SK-N-MC (cell line): ENCODE results near the gene BIRC6.
A peak's percentile ranks its signal among the peaks of the same experiment; 100 is the strongest.
"Not testable (repeated sequence)": the region's sequence is repeated elsewhere in the genome, so short reads cannot be mapped to it uniquely, and the experiment has no call there.

Experiments used
- DNase-seq: peaks from one replicate; pipeline ENCODE4 v3.0.0-alpha.2; 2011; ENCODE audit warnings: low read depth, low spot score
- H3K27ac ChIP-seq: fragments of 200-600 bp; sonication (generic); 2 replicates; pipeline ENCODE4 v1.5.1; 2016; ENCODE audit warnings: mixed run types
- H3K36me3 ChIP-seq: fragments of 200-600 bp; sonication (generic); 2 replicates; pipeline ENCODE4 v1.6.1; 2017; ENCODE audit warnings: antibody characterized with exemption, low read length, mixed read lengths; ENCODE audit not compliant: insufficient read depth
- H3K4me3 ChIP-seq: fragments of 200-600 bp; sonication (generic); 2 replicates; pipeline ENCODE4 v1.5.1; 2016
- H3K9ac ChIP-seq: fragments of 200-600 bp; sonication (generic); 2 replicates; pipeline ENCODE4 v1.8.0; 2017; ENCODE audit warnings: mixed run types, mixed read lengths; ENCODE audit not compliant: insufficient read length
- H3K9me3 ChIP-seq: fragments of 200-600 bp; sonication (generic); 2 replicates; pipeline ENCODE4 v1.6.1; 2017; ENCODE audit warnings: low read depth, mild to moderate bottlenecking, antibody characterized with exemption, low read length, moderate library complexity, mixed read lengths
- EZH2 ChIP-seq: fragments of 200-600 bp; sonication (generic); IDR thresholded peaks from one replicate; pipeline ENCODE4 v1.6.1; 2017; ENCODE audit warnings: antibody characterized with exemption
- FOXP2 ChIP-seq: optimal IDR thresholded peaks from 2 replicates; pipeline ENCODE3; 2011; ENCODE audit warnings: mild to moderate bottlenecking, moderate library complexity; ENCODE audit not compliant: insufficient read depth; ENCODE audit errors: extremely low read length, control extremely low read depth
- POLR2AphosphoS5 ChIP-seq: IDR thresholded peaks from 2 replicates; pipeline ENCODE4 v1.6.1; 2012; ENCODE audit warnings: mild to moderate bottlenecking, low read depth, low read length, borderline replicate concordance

Gene BIRC6, protein sequence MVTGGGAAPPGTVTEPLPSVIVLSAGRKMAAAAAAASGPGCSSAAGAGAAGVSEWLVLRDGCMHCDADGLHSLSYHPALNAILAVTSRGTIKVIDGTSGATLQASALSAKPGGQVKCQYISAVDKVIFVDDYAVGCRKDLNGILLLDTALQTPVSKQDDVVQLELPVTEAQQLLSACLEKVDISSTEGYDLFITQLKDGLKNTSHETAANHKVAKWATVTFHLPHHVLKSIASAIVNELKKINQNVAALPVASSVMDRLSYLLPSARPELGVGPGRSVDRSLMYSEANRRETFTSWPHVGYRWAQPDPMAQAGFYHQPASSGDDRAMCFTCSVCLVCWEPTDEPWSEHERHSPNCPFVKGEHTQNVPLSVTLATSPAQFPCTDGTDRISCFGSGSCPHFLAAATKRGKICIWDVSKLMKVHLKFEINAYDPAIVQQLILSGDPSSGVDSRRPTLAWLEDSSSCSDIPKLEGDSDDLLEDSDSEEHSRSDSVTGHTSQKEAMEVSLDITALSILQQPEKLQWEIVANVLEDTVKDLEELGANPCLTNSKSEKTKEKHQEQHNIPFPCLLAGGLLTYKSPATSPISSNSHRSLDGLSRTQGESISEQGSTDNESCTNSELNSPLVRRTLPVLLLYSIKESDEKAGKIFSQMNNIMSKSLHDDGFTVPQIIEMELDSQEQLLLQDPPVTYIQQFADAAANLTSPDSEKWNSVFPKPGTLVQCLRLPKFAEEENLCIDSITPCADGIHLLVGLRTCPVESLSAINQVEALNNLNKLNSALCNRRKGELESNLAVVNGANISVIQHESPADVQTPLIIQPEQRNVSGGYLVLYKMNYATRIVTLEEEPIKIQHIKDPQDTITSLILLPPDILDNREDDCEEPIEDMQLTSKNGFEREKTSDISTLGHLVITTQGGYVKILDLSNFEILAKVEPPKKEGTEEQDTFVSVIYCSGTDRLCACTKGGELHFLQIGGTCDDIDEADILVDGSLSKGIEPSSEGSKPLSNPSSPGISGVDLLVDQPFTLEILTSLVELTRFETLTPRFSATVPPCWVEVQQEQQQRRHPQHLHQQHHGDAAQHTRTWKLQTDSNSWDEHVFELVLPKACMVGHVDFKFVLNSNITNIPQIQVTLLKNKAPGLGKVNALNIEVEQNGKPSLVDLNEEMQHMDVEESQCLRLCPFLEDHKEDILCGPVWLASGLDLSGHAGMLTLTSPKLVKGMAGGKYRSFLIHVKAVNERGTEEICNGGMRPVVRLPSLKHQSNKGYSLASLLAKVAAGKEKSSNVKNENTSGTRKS (N-terminal part only)

DNA sequence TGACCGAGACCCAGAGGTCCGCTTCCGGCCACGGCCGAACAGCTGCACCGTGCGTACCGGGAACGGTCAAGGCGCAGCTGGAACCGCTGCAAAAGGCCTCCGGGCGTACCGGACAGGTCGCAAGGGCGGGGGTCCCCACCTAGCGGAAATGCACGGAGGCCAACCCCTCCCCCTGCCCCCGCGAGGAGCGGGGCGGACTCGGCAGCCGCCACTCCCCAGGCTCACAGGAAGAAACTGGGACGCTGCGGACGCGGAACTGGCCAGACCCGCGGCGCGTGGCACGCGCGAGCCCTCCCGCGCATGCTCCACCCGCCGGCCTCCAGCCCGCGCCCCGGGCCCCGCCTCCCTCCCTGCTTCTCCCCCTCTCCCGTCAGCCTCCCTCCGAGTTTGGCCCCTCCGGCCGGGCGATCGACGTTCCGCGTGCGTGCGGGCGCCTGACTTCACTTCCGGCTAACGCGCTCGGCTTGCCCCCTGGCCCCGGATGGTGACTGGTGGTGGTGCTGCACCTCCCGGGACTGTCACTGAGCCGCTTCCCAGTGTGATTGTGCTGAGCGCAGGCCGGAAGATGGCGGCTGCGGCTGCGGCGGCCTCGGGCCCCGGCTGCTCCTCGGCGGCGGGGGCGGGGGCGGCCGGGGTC, at the start of gene BIRC6:
BIRC6 (plus strand) TSS at position 343 of the 637 bp plus-strand sequence; CDS start at position 482, 139 bp downstream.
- H3K27ac ChIP-seq = peak within 1 kb of the TSS; percentile 71
- no peak for DNase-seq
- peaks cover 29% of the 10 kb centered on the region for H3K36me3 ChIP-seq
- TF ChIP-seq POLR2AphosphoS5 (peak; percentile 91), EZH2 (no peak), FOXP2 (peak; percentile 28)
- H3K4me3 ChIP-seq = peak within 1 kb of the TSS; percentile 99
- H3K9me3 ChIP-seq = no peaks in the 10 kb centered on the region
- H3K9ac ChIP-seq = peak within 1 kb of the TSS; percentile 89

DNA sequence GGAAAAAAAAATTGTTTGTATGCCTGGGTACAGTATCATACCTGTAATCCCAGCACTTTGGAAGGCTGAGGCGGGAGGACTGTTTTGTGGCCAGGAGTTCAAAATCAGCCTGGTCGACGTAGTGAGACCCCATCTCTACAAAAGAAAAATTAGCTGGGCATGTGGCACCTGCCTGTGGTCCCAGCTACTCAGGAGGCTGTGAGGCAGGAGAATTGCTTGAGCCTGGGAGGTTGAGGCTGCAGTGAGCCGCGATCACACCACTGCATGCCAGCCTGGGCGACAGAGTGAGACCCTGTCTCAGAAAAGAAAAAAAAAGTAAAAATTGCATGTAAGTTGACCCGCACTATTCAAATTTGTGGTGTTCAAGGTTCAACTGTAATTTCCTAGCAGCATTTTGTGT, 46.2 kb upstream of the BIRC6 start:
- peaks cover 10% of the 10 kb centered on the region for H3K36me3 ChIP-seq
- DNase-seq = no peak
- no peak overlapping the region for H3K9ac ChIP-seq
- no peak overlapping the region for H3K4me3 ChIP-seq
- no peaks in the 10 kb centered on the region for H3K9me3 ChIP-seq
- no peak for TF ChIP-seq POLR2AphosphoS5
- no peak for TF ChIP-seq FOXP2
- no peak for TF ChIP-seq EZH2
- no peak overlapping the region for H3K27ac ChIP-seq

DNA sequence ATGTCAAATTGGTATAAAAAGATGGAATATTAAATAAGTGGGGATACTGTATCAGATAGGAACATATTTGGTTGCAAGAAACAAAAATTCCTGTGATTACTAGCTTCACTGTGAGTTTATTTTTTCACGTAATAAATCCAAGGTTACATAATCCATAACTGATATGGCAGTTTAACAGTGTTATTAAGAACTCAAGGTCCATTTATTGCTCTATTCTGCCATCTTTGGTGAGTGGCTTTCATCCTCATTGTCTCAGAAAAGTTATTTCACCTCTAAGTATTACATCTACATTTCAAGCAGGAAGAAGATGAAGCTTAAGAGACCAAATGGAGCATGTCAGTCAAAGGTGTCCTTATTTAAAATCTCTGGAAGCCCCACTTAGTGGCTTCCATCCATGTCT, 41.9 kb upstream of the BIRC6 start:
- H3K4me3 ChIP-seq = no peak overlapping the region
- H3K9ac ChIP-seq = no peak overlapping the region
- H3K36me3 ChIP-seq = no peaks in the 10 kb centered on the region
- no peak for TF ChIP-seq POLR2AphosphoS5
- TF ChIP-seq FOXP2 = no peak
- no peak for TF ChIP-seq EZH2
- DNase-seq = no peak
- H3K27ac ChIP-seq = no peak overlapping the region
- no peaks in the 10 kb centered on the region for H3K9me3 ChIP-seq

DNA sequence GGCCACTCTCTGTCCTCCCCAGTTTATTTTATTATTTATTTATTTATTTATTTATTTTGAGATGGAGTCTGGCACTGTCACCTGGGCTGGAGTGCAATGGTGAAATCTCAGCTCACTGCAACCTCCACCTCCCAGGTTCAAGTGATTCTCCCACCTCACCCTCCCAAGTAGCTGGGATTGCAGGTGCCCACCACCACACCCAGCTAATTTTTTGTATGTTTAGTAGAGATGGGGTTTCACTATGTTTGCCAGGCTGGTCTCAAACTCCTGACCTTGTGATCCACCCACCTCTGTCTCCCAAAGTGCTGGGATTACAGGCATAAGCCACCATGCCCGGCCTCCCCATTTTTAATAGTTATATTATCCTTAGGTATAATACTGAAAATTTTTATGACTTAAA, 28.1 kb upstream of the BIRC6 start:
- H3K9me3 ChIP-seq, DNase-seq, H3K9ac ChIP-seq, H3K36me3 ChIP-seq, H3K4me3 ChIP-seq, H3K27ac ChIP-seq: not testable (repeated sequence)

- not testable (repeated sequence) for DNase-seq, H3K9ac ChIP-seq
These were observed 27.4 kb upstream of the BIRC6 start for GRCh38 chr2:32329180-32329980.

GRCh38 chr2:32330136-32330535, 26.7 kb upstream of the BIRC6 start:
- Histone ChIP-seq H3K27ac (no peak overlapping the region), H3K9me3 (no peaks in the 10 kb centered on the region), H3K36me3 (no peaks in the 10 kb centered on the region), H3K4me3 (no peak overlapping the region), H3K9ac (no peak overlapping the region)
- no peak for DNase-seq
- TF ChIP-seq EZH2 = no peak
- no peak for TF ChIP-seq POLR2AphosphoS5
- no peak for TF ChIP-seq FOXP2

More at GRCh38 chr2:32329180-32329980, 27.4 kb upstream of the BIRC6 start:
- not testable (repeated sequence) for H3K27ac ChIP-seq, H3K36me3 ChIP-seq, H3K9me3 ChIP-seq, H3K4me3 ChIP-seq

GRCh38 chr2:32342801-32343200, 14.0 kb upstream of the BIRC6 start:
- Histone ChIP-seq H3K9ac (no peak overlapping the region), H3K4me3 (no peak overlapping the region), H3K27ac (no peak overlapping the region), H3K36me3 (no peaks in the 10 kb centered on the region), H3K9me3 (no peaks in the 10 kb centered on the region)
- no peak for DNase-seq
- TF ChIP-seq FOXP2 = no peak
- no peak for TF ChIP-seq POLR2AphosphoS5
- no peak for TF ChIP-seq EZH2

- H3K9me3 ChIP-seq, DNase-seq, H3K4me3 ChIP-seq, H3K27ac ChIP-seq, H3K36me3 ChIP-seq, H3K9ac ChIP-seq: not testable (repeated sequence)
These were observed 6.0 kb upstream of the BIRC6 start for GRCh38 chr2:32350797-32351196.
